GM18505 (cell line): Measurements from ENCODE around the gene ASB3.
"Not testable (repeated sequence)": the region's sequence is repeated elsewhere in the genome, so short reads cannot be mapped to it uniquely, and the experiment has no call there.

Experiments
- ATAC-seq: cut with Tn5 transposase; IDR thresholded peaks from one replicate; pipeline ENCODE4 v1.9.1; 2021; ENCODE audit not compliant: unreplicated experiment
- POLR2A ChIP-seq: IDR thresholded peaks from 4 replicates; pipeline ENCODE4 v1.6.1; 2011; ENCODE audit warnings: borderline replicate concordance; ENCODE audit not compliant: insufficient read depth, insufficient read length; ENCODE audit errors: extremely low read depth

The ASB3 gene

GRCh38 chr2:53769318-53769945 is 17.3 kb downstream of the ASB3 start:
- no peak for TF ChIP-seq POLR2A
- no peak for ATAC-seq

DNA sequence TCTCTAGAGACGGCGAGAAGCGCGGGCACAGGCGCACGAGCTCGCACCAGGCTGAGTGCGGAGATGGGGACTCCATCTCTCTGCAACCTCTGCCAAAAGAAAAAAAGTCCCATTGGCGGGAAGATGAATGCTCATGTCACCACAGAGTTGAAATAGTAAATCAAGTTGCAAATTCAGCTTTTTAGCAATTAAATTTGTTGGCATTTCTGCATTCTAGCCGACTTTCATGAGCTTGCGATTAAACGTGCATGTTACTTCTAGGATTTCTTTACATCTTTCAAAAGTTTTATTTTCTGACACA is 18.6 kb downstream of the ASB3 start:
- ATAC-seq: peak; percentile 37
- TF ChIP-seq POLR2A: no peak

DNA sequence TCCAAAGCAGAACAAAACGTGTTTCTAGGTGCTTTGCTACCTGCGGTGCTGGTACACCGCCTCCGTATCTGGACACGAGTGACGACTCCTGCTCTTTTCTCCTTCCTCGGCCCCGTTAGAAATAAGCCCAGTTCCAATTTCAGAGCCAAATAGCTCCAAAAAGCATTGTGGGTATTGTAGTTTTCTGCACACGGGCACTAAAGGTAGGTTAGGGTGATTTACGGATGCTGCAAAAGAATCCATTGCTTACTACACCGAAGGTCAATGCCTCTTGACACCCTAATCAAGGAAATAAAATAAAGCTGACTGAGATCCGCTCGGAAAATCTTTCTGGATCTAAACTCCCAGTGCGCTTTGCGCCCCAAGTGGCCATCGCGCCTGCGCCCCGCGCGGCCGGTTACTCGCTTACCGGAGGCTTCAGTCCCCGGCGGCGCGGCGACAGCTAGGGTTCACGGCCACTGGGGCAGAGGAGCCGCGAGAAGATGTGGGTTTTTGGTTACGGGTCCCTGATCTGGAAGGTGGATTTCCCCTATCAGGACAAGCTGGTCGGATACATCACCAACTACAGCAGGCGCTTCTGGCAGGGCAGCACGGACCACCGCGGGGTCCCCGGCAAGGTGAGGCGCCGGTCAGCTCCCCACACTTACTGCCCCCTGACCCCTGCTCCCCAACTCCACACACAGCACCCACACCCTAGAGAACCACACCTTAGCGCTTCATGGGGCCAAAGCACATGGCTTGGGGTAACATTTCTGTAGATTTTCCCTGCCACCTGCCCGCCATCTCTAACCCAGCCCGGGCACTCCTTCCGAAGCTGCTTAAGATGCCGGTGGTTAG is 19.1 kb downstream of the ASB3 start, which contains the start of gene CHAC2:
TSS of gene CHAC2 (plus strand) at position 400 of the 837 bp plus-strand sequence. CDS start at position 483, 83 bp downstream.
- peak; percentile 76 for TF ChIP-seq POLR2A
- ATAC-seq: peak; percentile 97

GRCh38 chr2:53765767-53766166 is 21.0 kb downstream of the ASB3 start:
- ATAC-seq: no peak
- no peak for TF ChIP-seq POLR2A

DNA sequence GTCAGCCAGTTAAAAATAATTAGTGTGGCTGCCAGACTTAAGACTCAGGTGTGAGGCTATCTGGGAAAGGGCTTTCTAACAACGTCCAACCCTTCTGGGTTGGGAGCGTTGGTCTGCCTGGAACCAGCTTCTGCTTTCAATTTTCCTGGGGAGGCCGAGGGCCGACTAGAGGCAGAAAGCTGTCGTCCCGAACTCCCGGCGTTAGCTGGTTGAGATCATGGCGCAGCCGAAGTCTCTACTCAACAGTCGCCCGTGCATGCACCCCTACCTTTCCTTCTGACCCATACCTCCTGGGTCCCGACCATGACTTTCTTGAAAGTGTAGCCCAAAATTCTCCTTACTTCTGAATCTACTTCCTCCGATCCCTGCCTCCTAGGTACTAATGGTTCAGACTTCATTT is 29.5 kb downstream of the ASB3 start:
- not testable (repeated sequence) for ATAC-seq

- ATAC-seq: no peak
- no peak for TF ChIP-seq POLR2A
These were observed 30.1 kb downstream of the ASB3 start for GRCh38 chr2:53756644-53757043.

DNA sequence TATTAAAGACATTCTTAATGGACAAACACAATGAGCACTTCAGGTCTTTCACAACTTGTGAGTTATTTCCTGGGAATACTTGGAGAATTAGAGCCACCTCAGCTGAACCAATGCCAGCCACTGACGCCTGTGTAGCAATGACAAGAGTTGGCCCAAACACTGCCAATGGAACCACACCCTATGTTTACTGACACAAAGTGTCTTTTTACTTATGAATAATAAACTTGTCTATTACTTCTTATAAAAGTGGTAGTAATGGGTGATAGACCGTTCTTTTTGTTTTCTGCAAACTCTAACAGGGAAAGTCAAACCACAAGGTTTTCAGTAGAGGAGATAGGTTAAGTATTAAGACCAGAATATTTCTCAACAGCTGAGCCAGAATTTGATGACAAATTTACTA is 31.6 kb downstream of the ASB3 start:
- TF ChIP-seq POLR2A: no peak
- no peak for ATAC-seq

DNA sequence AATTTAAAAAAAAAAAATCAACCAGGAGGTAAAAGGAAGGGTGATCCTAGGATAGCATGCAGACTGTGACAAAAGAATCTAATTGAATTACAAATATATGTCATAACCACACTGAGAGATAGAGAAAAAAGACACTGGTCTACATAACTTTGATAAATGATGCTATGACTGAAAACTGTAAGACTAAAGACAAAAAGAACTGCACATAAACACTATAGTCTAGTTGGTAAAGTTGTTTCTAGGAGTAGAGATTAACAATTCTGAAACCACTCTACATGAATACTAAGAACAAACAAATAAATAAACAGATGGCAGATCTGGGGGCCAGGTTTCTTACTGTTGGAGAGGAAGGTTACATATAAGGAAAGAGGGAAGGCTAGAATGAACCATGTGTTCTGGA is 33.7 kb downstream of the ASB3 start:
- no peak for TF ChIP-seq POLR2A
- no peak for ATAC-seq

GRCh38 chr2:53752385-53752784 is 34.4 kb downstream of the ASB3 start:
- no peak for ATAC-seq
- TF ChIP-seq POLR2A: no peak

DNA sequence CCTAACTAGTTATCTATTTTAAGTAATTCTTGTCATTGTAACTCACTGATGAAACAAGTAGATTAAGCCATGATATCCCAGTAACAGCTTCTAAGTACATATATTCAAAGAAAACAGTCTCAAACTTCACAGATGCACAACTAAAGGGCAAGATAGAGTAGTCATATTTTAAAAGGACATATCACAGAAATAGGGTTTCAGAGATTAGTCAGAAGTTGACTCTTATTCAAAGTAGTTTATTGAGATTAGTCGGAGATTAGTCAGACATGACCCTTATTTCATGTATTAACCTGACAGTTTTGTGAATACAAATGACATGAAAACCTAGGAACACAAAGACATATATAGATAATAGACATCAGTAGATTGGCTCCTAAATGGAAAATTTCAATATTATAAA is 35.0 kb downstream of the ASB3 start:
- ATAC-seq: peak; percentile 92
- TF ChIP-seq POLR2A: no peak

DNA sequence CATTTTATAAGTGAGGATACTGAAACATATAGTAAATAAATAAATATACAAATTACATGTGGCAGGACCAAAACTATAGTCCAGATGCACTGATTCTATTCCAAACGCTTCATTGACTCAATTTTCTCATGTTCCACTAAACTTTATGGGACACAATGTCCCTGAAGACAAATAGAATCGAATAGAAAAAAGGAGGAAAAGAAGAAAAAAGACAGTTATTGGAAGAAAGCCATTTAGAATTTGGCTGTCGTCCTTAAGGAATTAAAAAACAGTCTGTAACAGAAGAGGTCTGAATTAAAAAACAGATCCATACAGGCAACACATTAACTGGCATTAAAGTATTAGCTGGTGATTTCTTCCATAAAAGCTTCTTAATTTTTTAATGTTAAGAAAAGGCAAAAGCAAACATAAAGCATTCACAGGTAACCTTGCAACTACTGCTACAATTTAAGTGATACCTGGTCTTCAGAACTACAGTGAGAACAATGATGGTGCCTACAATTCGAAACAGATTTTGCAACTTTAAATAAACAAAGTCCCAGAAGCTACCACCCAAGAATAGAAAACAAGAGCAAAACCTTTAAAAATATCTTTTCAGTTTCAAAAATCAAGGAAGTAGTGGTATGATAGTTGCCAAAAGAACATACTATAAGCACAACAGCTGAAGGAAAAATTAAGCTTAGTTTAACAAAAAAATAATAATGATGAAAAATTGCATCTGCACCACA is 36.5 kb downstream of the ASB3 start:
- no peak for ATAC-seq

DNA sequence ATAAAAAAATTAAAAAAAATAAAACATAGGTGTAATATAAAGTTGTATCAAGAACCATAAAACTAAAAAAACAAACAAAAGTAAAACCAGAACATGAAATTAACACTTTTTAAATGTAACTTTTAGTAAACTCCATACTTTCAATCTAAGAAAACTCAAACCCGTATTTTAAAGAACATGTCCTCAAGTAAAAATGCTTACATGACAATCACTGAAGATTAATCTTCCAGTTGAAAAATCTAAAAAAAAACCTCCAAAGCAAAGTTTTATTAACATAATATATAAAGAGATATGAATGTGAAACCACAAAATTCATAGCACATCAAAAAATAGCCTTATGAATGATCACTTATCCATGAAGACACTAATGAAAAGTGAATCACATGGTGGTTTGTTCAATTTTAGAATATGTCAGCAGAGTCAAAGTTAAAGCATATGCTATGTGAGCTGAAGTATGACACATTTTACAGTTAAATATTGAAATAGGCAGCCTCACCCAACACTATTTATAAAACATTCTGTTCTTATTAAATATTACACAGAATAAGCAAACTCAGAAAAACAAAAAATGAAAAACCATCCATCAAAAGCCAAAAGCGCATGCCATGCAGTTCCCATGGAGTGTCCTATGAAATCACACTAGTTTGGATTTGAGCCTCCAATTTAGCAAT is 42.2 kb downstream of the ASB3 start:
- TF ChIP-seq POLR2A: no peak

More for the DNA sequence above, 36.5 kb downstream of the ASB3 start:
- no peak for TF ChIP-seq POLR2A

DNA sequence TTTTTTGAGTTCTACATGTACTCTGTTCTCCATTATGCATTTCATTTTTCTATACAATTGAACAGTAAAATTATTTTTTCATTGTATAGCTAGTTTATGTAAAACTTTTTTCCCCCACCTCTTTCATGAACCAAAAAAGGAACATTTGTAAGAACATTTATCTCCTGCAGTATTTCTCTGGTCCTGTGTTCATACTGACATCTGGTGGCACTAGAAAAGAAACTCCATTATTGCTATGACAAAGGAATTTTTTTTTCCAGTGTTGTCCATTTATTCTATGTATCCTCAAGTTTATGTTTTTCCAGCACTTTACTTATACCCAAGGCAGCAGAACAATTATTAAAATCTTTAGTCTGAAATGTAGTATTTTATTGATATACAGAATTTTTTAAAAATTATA is 46.6 kb downstream of the ASB3 start:
- TF ChIP-seq POLR2A: no peak
- no peak for ATAC-seq

More for the DNA sequence above, 42.2 kb downstream of the ASB3 start:
- no peak for ATAC-seq
